Activated T-cell treated with anti-CD3 and anti-CD28 coated beads, Interleukin-2, amount 50 U/mL, for 4 hours (primary cell): Measurements from ENCODE around the gene PACRG. TPM values are rescaled to one million over a fixed set of nuclear protein-coding genes. Genes with fewer than 3 reads are reported as not detected.

Experiments used
- ATAC-seq, 2 donors: fragments of 200-7000 bp; cut with Tn5 transposase; one replicate each; pipeline ENCODE4 v1.10.0; 2021
- DNase-seq: peaks from one replicate; pipeline ENCODE4 v3.0.0-alpha.2; 2020
- H3K27me3 Mint-ChIP-seq: one replicate; pipeline ENCODE4 v1.8.0; 2021; ENCODE audit warnings: low read depth, mixed read lengths
- H3K36me3 Mint-ChIP-seq: one replicate; pipeline ENCODE4 v1.8.0; 2022; ENCODE audit warnings: mixed read lengths; ENCODE audit not compliant: insufficient read depth
- H3K4me1 Mint-ChIP-seq: one replicate; pipeline ENCODE4 v1.8.0; 2021; ENCODE audit warnings: low read depth, mixed read lengths
- H3K4me3 Mint-ChIP-seq: one replicate; pipeline ENCODE4 v1.8.0; 2021; ENCODE audit warnings: mild to moderate bottlenecking, moderate library complexity, mixed read lengths
- H3K9me3 Mint-ChIP-seq: one replicate; pipeline ENCODE4 v1.8.0; 2021; ENCODE audit warnings: mixed read lengths
- total RNA-seq, 3 donors: library from RNA; stranded (reverse); gene quantifications; one replicate each; pipeline ENCODE4 v1.2.1, GENCODE V29; 2021

The PACRG gene
- total RNA-seq, 3 donors from 2014 or later: not detected

DNA sequence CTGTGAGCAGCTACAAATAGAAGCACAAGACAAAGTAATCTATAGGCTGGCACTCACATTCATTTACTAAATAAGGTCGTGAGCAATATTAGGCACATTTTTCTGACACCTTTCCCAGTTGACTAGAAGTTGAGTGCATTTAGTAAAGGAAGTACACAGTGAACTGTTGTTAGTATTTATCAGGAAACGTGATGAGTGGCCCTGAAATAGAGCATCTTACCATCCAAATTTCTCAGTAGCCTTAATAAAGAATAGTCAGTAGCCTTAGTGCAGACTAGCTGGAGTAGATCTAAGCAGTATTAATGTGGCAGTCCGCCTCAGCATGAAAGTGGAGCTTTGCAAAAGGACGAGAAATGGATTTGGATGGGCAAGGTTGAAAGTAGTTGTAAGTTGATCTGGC, 481.2 kb downstream of the PACRG start:
- H3K9me3 Mint-ChIP-seq: peaks cover 10% of the 10 kb centered on the region
- H3K4me1 Mint-ChIP-seq: no peaks in the 10 kb centered on the region
- H3K36me3 Mint-ChIP-seq: no peaks in the 10 kb centered on the region
- no peak for DNase-seq
- H3K27me3 Mint-ChIP-seq: no peaks in the 10 kb centered on the region
- H3K4me3 Mint-ChIP-seq: no peak overlapping the region
- ATAC-seq: no peak

DNA sequence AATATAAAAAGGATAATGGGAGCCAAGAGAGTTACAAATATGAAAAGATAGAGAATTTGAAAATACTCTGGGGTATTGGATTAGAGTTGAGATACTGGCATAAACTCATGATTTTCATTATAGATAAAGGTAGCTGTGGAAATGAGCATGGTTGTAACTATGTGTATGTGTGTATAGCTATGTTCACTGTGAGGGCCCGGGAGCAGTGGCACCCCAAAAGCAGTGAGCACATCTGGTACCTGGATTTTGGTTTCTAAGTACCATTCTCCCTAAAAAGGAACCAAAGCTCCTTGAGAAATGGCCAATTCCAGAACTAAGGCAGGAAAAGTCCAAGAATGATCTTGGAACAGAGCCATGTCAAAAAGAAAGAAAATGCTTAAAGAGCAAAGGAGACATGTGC, 484.3 kb downstream of the PACRG start:
- no peaks in the 10 kb centered on the region for H3K36me3 Mint-ChIP-seq
- peaks cover 8% of the 10 kb centered on the region for H3K9me3 Mint-ChIP-seq
- H3K4me1 Mint-ChIP-seq: no peaks in the 10 kb centered on the region
- DNase-seq: no peak
- no peak overlapping the region for H3K4me3 Mint-ChIP-seq
- peaks cover 8% of the 10 kb centered on the region for H3K27me3 Mint-ChIP-seq
- ATAC-seq: no peak

DNA sequence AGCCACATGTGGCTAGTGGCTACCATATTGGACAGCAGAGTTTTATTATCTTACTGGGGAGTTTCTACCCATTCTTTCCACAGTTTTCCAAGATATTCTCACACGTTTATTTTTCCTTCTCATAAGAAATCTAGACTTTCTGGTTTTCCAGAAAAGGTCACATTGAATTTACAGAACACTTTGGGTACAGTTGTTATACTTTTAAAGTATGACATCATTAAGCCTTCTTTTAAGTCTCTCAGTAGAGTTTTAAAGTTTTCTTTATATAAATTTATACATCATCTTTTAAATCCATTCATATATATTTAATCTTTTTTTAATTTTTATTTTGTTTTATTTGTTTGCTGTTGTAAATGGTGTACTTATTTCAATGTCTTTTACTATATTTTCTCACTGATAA, 486.5 kb downstream of the PACRG start:
- Mint-ChIP-seq H3K4me3 (no peak overlapping the region), H3K9me3 (peaks cover 8% of the 10 kb centered on the region), H3K36me3 (no peaks in the 10 kb centered on the region), H3K4me1 (no peaks in the 10 kb centered on the region), H3K27me3 (peaks cover 12% of the 10 kb centered on the region)
- DNase-seq (no peak), ATAC-seq (no peak)

DNA sequence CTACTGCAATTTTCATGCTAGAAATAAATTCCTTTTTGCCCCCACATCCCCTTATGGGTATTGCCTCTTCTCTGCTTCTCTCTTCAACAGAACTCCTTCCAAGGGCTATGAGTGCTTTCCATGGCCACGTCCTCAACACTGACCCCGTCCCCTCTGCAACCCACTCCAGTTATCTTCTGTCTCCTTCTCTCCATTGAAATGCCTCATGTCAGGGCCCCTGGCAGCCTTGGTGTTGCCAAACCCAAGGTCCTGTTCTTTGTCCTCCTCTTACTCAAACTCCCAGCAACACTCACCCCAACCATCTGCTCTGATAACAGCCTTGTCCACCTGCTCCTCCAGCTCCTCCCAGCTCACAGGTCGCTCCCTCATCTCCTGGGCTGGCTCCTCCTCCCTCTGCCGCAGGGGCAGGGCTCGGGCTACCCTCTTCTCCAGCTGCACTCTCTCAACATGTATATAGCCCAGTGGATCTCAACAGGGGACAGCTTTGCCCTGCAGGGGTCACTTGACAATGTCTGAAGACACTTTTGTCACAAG, 490.7 kb downstream of the PACRG start:
- no peaks in the 10 kb centered on the region for H3K4me1 Mint-ChIP-seq
- no peaks in the 10 kb centered on the region for H3K9me3 Mint-ChIP-seq
- peaks cover 18% of the 10 kb centered on the region for H3K27me3 Mint-ChIP-seq
- DNase-seq (no peak), ATAC-seq (no peak)
- no peak overlapping the region for H3K4me3 Mint-ChIP-seq
- H3K36me3 Mint-ChIP-seq: no peaks in the 10 kb centered on the region

DNA sequence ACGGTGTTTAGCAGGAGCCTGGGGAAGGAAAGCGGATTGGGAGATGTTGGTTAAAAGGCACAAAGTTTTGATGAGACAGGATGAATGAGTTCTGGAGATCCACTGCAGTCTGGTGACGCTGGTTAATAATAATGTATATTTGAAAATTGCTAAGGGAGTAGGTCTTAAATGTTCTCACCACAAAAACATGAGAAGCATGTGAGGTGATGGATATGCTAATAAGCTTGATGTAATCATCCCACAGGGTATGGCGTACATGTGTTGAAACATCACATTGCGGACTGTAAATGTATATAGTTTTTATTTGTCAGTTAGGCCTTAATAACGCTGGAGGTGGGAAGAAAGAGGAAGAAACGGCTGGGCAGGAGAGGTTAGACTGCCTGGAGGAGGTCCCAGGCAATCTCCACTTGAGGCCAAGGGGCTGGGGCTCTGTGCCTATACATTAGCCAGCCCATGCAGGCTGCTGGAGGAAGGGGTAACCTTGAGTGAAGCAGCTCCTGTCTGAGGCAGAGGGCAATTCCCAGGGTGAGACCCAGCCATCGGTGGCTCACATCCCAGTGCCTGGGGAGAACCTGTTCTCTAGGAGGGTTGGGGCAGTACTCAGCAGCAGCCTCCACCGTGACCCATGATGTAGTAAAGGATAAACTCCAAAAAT, 498.5 kb downstream of the PACRG start:
- Mint-ChIP-seq H3K36me3 (no peaks in the 10 kb centered on the region), H3K27me3 (no peaks in the 10 kb centered on the region), H3K4me3 (no peak overlapping the region), H3K4me1 (no peaks in the 10 kb centered on the region), H3K9me3 (no peaks in the 10 kb centered on the region)
- DNase-seq: no peak
- ATAC-seq: no peak

DNA sequence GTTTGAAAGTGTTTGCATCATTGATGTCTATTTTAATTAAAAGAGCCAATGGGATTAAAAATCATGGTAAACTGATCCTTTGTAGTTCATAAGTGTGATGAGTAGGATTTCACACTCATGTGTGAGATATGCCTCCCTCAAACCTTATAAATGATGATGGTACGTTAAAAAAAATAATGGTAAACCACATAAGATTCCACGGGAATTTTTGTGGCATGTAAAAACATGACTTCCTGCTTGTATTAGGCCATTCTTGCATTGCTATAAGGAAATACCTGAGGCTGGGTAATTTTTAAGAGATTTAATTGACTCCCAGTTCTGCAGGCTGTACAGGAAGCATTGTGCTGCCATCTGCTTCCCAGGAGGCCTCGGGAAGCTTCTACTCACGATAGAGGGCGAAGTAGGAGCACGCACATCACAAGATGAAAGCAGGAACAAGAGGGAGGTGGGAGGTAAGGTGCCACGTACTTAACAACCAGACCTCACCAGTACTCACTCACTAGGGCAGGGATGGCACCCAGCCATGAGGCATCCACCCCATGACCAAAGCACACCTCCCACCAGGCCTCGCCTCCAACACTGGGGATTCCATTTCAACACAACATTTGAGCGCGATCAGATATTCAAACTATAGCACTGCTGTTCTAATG, 499.2 kb downstream of the PACRG start:
- DNase-seq (no peak), ATAC-seq (no peak)
- no peaks in the 10 kb centered on the region for H3K36me3 Mint-ChIP-seq
- no peaks in the 10 kb centered on the region for H3K4me1 Mint-ChIP-seq
- no peaks in the 10 kb centered on the region for H3K27me3 Mint-ChIP-seq
- no peak overlapping the region for H3K4me3 Mint-ChIP-seq
- no peaks in the 10 kb centered on the region for H3K9me3 Mint-ChIP-seq

DNA sequence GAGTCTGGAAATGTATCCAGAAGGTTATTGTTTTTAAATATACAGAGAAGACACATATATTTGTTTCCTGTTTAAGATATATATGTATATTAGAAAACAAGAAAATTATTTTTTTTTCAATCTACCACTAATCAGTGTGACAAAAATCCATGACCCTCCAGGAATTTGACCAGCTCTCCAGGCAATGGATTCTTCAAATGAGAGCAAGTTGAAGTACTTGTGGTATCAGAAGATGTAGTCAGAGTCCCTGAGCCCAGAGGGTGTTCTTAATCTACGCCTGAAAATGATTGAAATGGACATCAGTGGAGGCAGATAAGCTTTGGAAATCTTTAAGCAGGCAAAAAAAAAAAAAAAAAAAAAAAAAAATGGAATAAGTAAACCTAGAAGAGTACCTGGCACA, 500.3 kb downstream of the PACRG start:
- DNase-seq (no peak), ATAC-seq (no peak)
- Mint-ChIP-seq H3K9me3 (no peaks in the 10 kb centered on the region), H3K4me1 (no peaks in the 10 kb centered on the region), H3K27me3 (peaks cover under 1% of the 10 kb centered on the region), H3K36me3 (no peaks in the 10 kb centered on the region), H3K4me3 (no peak overlapping the region)

DNA sequence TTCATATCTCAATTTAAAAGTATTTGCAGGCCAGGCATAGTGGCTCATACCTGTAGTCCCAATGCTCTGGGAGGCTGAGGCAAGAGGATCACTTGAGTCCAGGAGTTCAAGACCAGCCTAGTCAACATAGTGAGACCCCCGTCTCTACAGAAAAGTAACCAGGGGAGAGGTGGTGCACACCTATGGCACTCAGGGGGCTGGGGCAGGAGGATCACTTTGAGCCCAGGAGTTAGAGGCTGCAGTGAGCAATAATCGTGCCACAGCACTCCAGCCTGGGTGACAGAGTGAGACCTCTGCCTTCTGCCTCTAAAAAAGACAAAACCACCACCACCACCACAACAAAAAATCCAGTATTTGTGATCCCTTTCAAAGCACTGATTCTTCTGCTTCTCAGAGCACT, 501.3 kb downstream of the PACRG start:
- Mint-ChIP-seq H3K27me3 (peaks cover 2% of the 10 kb centered on the region), H3K4me3 (no peak overlapping the region), H3K9me3 (no peaks in the 10 kb centered on the region), H3K36me3 (no peaks in the 10 kb centered on the region), H3K4me1 (no peaks in the 10 kb centered on the region)
- ATAC-seq: no peak
- no peak for DNase-seq

DNA sequence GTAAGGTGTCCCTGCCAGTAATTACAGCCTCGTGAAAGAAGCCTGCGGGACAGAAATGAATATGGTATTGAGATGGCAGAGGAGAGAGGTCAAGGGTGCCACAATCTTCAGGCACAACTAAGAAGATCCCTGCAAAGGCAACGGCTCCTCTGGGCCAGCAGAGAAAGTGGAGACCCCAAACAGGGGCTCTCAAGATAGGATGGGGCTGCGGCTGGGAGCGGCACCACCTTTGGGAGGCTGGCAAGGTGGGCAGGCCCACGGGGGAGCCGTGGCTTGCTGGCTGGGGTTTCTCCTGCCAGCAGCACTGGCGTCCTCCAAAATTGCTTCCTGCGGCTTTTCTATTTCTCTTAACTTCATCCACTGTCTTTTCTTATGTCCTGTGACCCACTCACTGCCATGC, 503.1 kb downstream of the PACRG start:
- Mint-ChIP-seq H3K9me3 (no peaks in the 10 kb centered on the region), H3K36me3 (no peaks in the 10 kb centered on the region), H3K27me3 (peaks cover 2% of the 10 kb centered on the region), H3K4me1 (no peaks in the 10 kb centered on the region), H3K4me3 (no peak overlapping the region)
- no peak for ATAC-seq
- no peak for DNase-seq

DNA sequence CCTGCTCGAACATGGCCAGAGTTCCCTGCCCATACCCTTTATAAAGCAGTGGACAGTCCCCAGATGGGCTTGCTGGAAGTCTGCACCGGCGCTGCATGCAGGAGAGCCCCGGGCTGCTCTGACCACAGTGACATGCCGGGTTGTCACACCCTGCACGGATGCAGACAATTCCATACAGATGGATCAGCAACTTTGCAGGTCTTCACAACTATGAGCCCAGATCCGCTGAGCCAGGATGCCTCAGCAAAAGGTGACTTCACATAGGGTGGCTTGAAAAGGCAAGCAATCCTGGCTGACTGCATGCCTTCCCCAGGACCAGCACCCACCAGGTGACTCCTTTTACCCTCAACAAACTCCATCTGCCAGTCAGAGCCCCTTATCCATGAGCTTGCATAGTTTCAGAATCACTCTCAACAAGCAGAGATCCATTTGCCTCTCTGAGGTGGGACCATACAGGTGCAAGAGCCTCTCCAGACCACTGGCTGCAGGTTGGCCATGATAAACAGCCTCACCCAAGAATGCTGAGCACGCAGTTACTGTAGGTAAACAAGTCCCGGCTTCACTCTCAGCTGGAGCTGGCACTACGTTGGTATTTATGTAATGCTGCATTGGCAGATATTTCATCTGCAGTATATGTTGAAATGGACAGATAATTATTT, 503.7 kb downstream of the PACRG start:
- Mint-ChIP-seq H3K9me3 (no peaks in the 10 kb centered on the region), H3K4me1 (no peaks in the 10 kb centered on the region), H3K27me3 (peaks cover 2% of the 10 kb centered on the region), H3K4me3 (no peak overlapping the region), H3K36me3 (no peaks in the 10 kb centered on the region)
- DNase-seq: no peak
- ATAC-seq: no peak

DNA sequence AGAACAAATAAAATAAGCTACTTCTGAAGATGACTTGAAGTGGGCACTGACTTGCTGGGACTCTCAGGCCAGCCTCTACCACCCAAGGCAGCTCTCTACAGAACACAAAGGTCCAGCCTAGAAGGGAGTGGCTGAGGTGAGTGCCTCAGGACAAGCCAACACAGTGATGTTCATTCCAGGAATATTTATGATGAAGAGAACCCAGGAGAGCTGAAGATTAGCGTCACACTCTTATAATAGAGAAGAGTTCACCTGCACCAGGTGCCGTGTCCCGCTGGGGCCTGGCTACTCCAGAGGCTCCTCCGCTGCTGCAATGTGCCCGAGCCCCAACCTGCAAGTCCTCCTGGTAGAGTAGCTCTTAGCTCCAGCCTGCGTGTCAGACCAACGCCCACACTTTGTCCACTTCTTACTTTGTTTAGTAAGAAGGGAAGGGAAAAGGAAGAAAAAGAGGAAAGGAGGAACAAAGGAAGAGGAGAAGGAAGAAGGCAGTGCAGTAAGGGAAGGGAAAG, 504.3 kb downstream of the PACRG start:
- H3K36me3 Mint-ChIP-seq: no peaks in the 10 kb centered on the region
- no peaks in the 10 kb centered on the region for H3K9me3 Mint-ChIP-seq
- ATAC-seq: no peak
- H3K27me3 Mint-ChIP-seq: peaks cover 2% of the 10 kb centered on the region
- no peaks in the 10 kb centered on the region for H3K4me1 Mint-ChIP-seq
- H3K4me3 Mint-ChIP-seq: no peak overlapping the region
- DNase-seq: no peak

DNA sequence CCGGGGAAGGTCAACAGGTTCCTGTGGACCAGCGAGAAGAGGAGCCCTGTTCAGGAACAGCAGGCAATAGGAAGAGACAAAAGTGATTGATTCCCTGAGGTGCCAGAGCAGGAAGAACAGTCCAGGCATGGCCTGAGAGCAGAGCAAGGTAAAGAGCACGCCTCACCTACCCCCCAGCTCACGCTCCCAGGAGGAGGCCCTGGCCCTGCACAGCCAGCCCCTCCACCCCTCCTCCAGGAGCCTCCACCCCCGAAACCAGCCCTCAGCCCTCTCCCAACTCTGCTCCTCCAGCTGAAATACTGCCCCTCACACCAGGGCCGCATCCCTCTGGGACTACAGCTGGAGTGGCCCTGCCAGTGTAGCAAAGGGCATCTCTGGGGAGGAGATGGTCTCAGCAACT, 504.9 kb downstream of the PACRG start:
- Mint-ChIP-seq H3K27me3 (peaks cover 2% of the 10 kb centered on the region), H3K4me1 (no peaks in the 10 kb centered on the region), H3K4me3 (no peak overlapping the region), H3K9me3 (no peaks in the 10 kb centered on the region), H3K36me3 (no peaks in the 10 kb centered on the region)
- ATAC-seq (no peak), DNase-seq (no peak)

DNA sequence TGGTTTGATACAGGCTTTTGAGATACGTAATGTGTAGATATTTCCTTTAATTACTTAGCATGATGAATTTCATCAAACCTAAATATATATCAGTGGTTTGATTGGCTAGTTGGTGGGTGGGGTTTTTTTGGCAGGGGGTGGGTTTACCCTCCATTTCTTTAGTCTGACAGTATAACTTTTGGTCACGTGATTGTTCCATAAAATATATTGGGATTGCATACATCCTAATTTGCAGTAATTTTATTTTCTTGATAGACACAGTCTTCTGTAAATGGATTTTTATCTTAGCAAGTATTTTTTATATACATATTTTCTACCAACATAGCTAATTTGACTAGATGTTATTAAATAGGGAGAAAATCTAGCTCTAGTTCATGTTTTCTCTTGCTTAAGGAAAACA, 509.3 kb downstream of the PACRG start:
- Mint-ChIP-seq H3K27me3 (peaks cover 4% of the 10 kb centered on the region), H3K4me1 (no peaks in the 10 kb centered on the region), H3K36me3 (no peaks in the 10 kb centered on the region), H3K4me3 (no peak overlapping the region), H3K9me3 (no peaks in the 10 kb centered on the region)
- no peak for DNase-seq
- ATAC-seq: no peak

DNA sequence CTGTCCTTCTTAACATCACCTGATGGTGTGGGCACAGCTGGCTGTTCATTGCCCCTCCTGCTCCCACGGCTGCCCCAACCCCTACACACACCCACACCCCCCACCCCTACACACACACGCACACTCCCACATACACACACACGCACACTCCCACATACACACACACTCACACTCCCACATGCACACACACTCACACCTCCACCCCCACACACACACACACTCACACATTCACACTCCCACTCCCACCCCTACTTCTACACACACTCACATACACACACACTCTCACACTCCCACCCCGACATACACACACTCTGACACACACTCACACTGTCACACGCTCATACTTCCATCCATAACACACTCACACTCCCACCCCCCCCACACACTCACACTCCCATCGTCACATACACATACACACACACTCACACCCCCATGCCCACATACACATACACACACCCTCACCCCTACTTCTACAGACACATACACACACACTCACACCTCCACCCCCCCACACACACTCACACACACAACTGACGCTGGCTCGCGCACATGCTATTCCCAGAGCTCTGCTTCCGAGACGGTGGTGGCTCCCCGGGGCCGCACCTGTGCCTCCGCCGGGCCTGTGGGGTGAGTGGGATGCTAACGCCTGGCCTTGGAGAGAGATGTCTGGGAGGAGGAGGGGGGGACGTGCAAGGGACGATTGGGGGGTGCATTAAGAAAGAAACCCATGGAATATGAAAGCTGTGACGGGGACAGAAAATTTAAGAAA, 512.0 kb downstream of the PACRG start:
- H3K9me3 Mint-ChIP-seq: no peaks in the 10 kb centered on the region
- ATAC-seq: no peak
- DNase-seq: no peak
- no peak overlapping the region for H3K4me3 Mint-ChIP-seq
- H3K36me3 Mint-ChIP-seq: no peaks in the 10 kb centered on the region
- H3K27me3 Mint-ChIP-seq: peaks cover 6% of the 10 kb centered on the region
- H3K4me1 Mint-ChIP-seq: no peaks in the 10 kb centered on the region
